IPS-18a (cell line): ENCODE data around the gene ZNF497.
A peak's percentile ranks its signal among the peaks of the same experiment; 100 is the strongest.
"Not testable (repeated sequence)": the region's sequence is repeated elsewhere in the genome, so short reads cannot be mapped to it uniquely, and the experiment has no call there.

Experiments used
- H3K27ac ChIP-seq: one replicate; pipeline ENCODE4 v1.5.1; 2013; ENCODE audit warnings: low read length
- H3K27me3 ChIP-seq: one replicate; pipeline ENCODE4 v1.6.1; 2013; ENCODE audit warnings: mild to moderate bottlenecking, low read length; ENCODE audit not compliant: control insufficient read depth, insufficient read depth
- H3K36me3 ChIP-seq: one replicate; pipeline ENCODE4 v1.6.1; 2013; ENCODE audit warnings: low read depth, low read length; ENCODE audit not compliant: control insufficient read depth
- H3K4me1 ChIP-seq: one replicate; pipeline ENCODE4 v1.6.1; 2013; ENCODE audit warnings: low read depth, low read length; ENCODE audit not compliant: control insufficient read depth
- H3K4me3 ChIP-seq: one replicate; pipeline ENCODE4 v1.5.1; 2013; ENCODE audit warnings: low read length
- H3K9ac ChIP-seq: one replicate; pipeline ENCODE4 v1.6.1; 2013; ENCODE audit warnings: mild to moderate bottlenecking, low read length, moderate library complexity
- H3K9me3 ChIP-seq: one replicate; pipeline ENCODE4 v1.6.1; 2013; ENCODE audit warnings: low read depth, low read length; ENCODE audit not compliant: control insufficient read depth

Gene ZNF497

DNA sequence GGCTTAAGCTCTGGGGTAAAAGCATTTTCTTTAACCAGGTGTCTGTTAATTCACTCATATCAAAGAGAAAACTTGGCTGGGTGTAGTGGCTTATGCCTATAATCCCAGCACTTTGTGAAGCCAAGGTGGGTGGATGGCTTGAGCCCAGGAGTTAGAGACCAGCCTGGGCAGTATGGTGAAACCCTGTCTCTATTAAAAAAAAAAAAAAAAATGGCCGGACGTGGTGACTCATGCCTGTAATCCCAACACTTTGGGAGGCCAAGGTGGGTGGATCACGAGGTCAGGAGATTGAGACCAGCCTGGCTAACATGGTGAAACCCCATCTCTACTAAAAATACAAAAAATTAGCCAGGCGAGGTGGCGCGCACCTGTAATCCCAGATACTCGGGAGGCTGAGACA lies 14.2 kb upstream of the ZNF497 start:
- H3K4me3 ChIP-seq, H3K4me1 ChIP-seq: not testable (repeated sequence)

DNA sequence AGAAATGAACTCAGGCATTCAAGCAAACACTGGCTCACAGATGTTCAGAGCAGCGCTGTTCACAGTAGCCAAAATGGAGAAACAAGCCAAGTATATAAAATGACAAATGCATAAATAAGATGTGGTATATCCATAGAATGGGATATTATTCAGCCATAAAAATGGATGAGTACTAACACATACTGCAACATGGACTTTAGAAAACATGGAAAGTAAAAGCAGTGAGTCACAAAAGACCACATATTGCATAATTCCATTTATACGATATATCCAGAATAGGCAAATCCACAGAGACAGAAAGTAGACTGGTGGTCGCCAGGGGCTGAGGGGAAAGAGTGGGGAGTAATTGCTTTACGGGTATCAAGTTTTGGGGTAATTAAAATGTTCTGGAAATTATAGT lies 11.6 kb upstream of the ZNF497 start:
- Histone ChIP-seq H3K9me3 (no peaks in the 10 kb centered on the region), H3K4me3 (no peak overlapping the region), H3K27ac (no peak overlapping the region), H3K27me3 (no peaks in the 10 kb centered on the region), H3K36me3 (no peaks in the 10 kb centered on the region), H3K4me1 (no peaks in the 10 kb centered on the region), H3K9ac (no peak overlapping the region)

More for the DNA sequence above, 14.2 kb upstream of the ZNF497 start:
- not testable (repeated sequence) for H3K36me3 ChIP-seq, H3K27me3 ChIP-seq, H3K9ac ChIP-seq, H3K9me3 ChIP-seq, H3K27ac ChIP-seq

DNA sequence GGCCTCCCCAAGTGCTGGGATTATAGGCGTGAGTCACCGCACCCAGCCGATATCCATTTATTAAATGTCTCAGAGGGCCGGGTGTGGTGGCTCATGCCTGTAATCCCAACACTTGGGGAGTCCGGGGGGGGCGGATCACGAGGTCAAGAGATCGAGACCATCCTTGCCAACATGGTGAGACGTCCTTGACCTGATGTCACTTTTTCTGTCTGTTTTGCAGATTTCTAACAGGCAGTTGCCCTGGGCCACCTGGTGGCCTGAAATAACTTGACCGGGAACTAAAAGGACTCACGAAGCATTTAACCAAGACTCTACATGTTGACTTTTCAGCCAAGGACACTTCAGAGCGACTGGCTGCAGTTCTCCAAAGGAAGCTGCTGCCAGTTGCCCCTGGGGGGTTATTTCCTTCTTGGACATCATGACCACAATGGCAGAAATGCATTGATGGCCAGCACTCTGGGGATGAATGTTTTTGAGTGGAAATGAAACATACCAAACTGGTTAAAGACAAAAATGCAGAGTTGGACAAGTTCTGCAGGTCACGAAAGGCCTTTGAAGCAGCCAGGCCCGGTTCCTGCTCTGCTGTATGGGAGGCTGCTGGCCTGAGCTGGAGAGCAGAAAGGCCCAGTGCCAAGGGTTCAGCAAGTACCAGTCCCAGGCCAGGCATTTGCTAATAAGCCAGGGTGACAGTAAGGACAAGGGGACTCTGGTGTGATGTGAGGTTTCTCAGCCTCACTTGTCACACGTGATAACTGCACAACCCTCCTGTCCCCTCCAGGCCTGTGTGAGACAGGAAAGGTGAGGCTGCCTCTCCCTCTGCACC lies 10.0 kb upstream of the ZNF497 start:
- H3K9me3 ChIP-seq = no peaks in the 10 kb centered on the region
- no peak overlapping the region for H3K27ac ChIP-seq
- H3K4me1 ChIP-seq = no peaks in the 10 kb centered on the region
- H3K36me3 ChIP-seq = no peaks in the 10 kb centered on the region
- no peak overlapping the region for H3K9ac ChIP-seq
- no peaks in the 10 kb centered on the region for H3K27me3 ChIP-seq
- H3K4me3 ChIP-seq = no peak overlapping the region

DNA sequence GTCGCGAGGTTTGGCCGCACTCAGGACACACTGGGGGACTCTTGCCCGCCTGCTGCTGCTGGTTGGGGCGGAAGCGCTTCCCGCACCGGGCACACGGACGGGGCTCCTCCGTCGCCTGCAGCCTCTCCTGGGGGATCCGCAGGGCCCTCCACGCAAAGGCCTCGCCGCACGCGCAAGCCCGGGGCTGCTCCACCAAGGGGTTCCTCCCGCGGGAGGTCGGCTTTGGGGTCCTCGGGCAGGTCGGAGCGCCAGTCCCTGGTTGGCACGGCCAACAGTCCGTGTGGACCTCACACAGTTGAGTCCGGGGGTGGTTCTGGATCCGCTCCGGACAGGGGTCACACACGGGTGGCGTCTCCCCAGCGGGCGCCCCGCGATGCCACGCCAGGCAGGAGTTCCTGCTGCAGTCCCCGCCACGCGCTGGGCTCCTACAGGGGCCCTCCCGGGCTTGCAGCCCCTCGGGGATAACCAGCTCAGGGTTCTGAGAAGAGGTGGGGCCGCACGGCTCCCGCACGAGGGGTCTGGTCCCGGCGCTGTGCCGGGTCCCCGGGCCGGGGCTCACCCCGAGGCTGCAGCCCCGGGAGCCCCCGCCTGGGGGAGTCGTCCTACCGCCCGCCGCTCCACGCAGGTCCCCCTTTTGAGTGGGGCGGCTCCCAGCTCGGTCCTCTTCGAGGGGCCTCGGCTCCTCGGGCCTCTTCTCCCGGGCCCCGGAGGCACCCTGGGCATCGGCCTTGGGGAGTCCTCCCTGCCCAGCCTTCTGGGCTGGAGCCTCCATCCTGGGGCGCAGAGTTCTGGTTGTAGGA lies 6.2 kb upstream of the ZNF497 start:
- H3K27me3 ChIP-seq = no peaks in the 10 kb centered on the region
- no peaks in the 10 kb centered on the region for H3K9me3 ChIP-seq
- H3K4me1 ChIP-seq = no peaks in the 10 kb centered on the region
- H3K4me3 ChIP-seq = no peak overlapping the region
- no peaks in the 10 kb centered on the region for H3K36me3 ChIP-seq
- no peak overlapping the region for H3K27ac ChIP-seq
- no peak overlapping the region for H3K9ac ChIP-seq

DNA sequence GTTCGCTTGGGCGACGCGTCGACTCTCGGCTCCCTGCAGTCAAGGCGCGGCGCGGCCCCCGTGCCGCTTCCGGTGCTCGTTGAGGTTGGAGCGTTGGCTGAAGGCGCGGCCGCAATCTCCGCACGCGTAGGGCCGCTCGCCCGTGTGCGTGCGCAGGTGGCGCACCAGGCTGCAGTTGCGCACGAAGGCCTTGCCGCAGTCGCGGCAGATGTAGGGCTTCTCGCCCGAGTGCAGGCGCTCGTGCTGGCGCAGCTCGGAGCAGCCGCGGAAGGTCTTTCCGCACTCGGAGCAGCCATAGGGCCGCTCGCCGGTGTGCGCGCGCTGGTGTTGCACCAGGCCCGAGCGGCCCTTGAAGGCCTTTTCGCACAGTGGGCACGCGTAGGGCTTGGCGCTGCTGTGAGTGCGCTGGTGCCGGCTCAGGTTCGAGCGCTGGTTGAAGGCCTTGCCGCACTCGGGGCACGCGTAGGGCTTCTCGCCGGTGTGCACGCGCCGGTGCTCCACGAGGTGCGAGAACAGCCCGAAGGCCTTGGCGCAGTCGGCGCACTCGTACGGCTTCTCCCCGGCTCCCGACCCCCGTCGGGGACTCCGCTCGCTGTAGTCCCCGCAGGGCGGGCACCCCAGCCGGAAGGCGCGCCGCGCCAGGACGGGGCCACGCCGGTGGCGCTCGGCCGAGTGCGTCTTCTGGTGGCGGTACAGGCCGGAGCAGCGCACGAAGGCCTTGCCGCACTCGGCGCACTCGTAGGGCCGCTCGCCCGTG lies 5.3 kb upstream of the ZNF497 start:
- no peaks in the 10 kb centered on the region for H3K36me3 ChIP-seq
- no peak overlapping the region for H3K9ac ChIP-seq
- no peaks in the 10 kb centered on the region for H3K27me3 ChIP-seq
- no peak overlapping the region for H3K4me3 ChIP-seq
- no peak overlapping the region for H3K27ac ChIP-seq
- H3K9me3 ChIP-seq = no peaks in the 10 kb centered on the region
- no peaks in the 10 kb centered on the region for H3K4me1 ChIP-seq

DNA sequence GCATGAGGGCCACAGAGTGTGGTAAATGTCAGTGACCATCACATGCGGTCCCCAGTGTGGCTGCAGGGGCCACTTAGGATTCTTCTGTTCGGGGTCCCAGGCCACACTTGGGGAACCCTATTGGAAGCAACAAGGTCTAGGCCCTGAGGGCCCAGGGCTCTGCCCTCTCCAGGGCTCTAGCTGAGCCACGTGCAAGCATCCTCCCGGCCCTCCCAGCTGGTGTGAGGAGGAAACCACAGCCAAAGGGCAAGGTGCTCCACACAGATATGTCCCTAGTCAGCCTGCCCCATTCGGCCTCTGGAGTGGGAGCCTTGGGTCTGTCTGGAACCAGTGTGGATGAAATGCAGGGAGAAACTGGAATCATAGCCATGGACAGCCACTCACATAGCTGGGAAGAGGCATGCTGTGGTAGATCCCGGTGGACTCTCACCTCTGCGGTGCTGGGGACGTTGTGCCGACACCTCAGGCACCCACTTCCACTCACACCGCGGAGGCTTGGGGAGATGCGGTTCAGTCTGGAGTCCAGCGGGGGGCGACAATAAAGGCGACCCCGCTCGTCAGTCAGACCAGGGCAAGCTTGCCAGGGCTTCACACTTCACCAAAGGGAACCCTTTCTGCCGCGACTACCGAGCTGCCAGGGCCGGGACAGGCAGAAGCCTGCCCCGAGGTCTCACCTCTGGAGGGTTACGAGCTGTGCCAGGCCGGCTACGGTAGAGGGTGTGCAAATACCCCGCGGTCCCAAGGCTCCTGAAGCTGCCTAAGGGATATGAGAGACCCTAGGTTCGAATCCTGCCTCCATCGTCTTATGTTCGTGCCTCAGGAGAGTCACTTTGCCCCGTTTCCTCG lies 4.3 kb upstream of the ZNF497 start:
- H3K9me3 ChIP-seq = no peaks in the 10 kb centered on the region
- no peak overlapping the region for H3K9ac ChIP-seq
- no peaks in the 10 kb centered on the region for H3K4me1 ChIP-seq
- no peaks in the 10 kb centered on the region for H3K36me3 ChIP-seq
- H3K27me3 ChIP-seq = no peaks in the 10 kb centered on the region
- H3K4me3 ChIP-seq = no peak overlapping the region
- no peak overlapping the region for H3K27ac ChIP-seq

DNA sequence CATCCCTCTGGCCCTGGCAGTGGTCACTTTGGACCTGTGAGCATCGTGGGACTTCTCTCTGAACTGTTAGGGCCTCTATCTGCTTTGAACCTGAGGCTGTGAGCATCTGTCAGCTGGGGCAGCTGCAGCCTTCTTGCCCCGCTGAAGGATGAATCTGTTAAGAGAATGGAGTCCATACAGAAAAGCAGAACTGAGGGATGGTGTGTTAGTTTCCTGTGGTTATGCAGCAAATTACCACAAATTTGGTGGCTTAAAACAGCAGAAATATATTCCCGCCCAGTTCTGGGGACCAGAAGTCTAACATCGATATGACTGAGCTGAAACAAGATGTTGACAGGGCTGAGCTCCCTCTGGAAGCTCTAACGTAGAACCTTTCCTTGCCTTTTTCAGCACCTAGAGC lies 1.6 kb upstream of the ZNF497 start:
- H3K27ac ChIP-seq = no peak overlapping the region
- H3K27me3 ChIP-seq = no peaks in the 10 kb centered on the region
- H3K9me3 ChIP-seq = no peaks in the 10 kb centered on the region
- H3K36me3 ChIP-seq = no peaks in the 10 kb centered on the region
- H3K4me3 ChIP-seq = no peak overlapping the region
- no peak overlapping the region for H3K9ac ChIP-seq
- H3K4me1 ChIP-seq = peaks cover 7% of the 10 kb centered on the region

DNA sequence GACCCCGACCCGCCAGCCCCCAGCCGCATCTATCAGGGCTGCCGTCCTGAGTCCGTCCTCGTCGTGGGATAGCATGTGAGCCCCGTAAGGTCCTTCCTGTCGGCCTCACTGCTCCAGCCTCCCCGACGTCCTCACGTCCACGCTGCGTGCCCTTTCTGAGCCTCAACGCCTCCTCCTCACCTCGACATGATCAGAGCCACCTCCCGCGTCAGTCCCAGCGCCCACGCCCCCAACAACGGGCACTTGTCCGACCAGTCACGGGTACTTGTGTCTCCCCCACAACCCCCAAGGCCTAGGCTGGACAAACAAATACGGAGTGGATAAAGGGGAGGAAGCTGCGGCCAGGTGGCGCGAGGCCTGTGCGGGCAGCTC lies 665 bp downstream of the ZNF497 start:
- peak overlapping the region; percentile 97 for H3K27ac ChIP-seq
- H3K4me1 ChIP-seq = peaks cover 7% of the 10 kb centered on the region
- H3K36me3 ChIP-seq = no peaks in the 10 kb centered on the region
- H3K27me3 ChIP-seq = no peaks in the 10 kb centered on the region
- H3K4me3 ChIP-seq = peak overlapping the region; percentile 99
- H3K9me3 ChIP-seq = no peaks in the 10 kb centered on the region
- H3K9ac ChIP-seq = peak overlapping the region; percentile 97

DNA sequence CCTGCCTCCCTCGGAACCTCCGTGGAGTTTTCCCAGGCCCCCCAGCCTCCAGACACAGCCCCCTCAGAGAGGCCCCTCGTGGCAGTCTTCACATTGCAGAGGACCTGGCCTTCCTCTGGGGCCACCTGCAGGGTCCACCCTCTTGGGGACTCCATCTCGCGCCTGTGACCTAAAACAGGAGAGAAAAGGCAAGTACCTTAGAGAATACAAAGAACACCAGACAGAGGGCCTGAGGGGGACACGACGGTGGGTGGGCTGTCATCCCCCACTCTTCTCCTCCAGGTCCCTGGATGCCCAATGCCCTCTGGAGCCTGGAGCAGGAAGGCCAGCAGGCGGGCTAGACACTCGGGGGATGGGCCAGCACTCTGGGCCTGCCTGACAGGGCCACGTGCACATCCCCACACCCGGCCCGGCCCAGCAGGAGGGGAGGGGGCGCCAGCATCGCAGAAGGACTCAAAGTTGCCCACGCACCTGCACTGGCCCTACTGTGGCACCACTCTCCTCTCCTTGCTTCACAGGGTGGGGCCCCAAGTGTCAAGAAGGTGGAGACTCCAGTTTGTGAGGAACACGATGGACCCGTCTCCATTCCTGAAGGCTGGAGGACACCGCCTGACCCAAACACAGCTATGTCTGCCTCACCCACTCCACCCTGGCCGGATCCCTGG lies 4.9 kb downstream of the ZNF497 start:
- no peak overlapping the region for H3K9ac ChIP-seq
- H3K4me3 ChIP-seq = no peak overlapping the region
- no peaks in the 10 kb centered on the region for H3K27me3 ChIP-seq
- no peak overlapping the region for H3K27ac ChIP-seq
- peaks cover 7% of the 10 kb centered on the region for H3K4me1 ChIP-seq
- no peaks in the 10 kb centered on the region for H3K36me3 ChIP-seq
- H3K9me3 ChIP-seq = no peaks in the 10 kb centered on the region

DNA sequence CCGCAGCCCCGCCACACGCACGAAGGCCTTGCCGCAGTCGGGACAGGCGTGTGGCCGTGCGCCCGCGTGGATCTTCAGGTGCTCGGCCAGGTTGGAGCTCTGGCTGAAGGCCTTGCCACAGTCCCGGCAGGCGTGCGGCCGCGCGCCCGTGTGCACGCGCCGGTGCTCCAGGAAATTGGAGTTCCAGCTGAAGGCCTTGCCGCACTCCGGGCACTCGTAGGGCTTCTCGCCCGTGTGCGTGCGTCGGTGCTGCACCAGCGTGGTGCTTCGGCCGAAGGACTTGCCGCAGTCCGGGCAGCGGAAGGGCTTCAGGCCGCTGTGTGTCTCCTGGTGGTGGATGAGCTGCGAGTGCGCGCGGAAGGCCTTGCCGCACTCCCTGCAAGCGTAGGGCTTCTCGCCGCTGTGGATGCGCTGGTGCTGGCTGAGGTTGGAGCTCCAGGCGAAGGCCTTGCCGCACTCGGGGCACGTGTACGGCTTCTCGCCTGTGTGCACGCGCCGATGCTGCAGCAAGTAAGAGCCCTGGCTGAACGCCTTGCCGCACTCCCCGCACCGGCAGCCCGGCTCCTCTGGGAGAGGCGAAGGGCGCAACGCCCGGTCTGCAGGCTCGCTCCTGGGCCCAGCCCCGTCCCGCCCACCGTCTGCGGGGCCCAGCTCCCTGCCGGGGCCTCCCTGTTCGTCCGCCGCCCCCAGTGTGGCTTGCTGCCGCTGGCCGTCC lies 5.6 kb downstream of the ZNF497 start:
- Histone ChIP-seq H3K27me3 (no peaks in the 10 kb centered on the region), H3K4me1 (peaks cover 7% of the 10 kb centered on the region), H3K9ac (no peak overlapping the region), H3K9me3 (no peaks in the 10 kb centered on the region), H3K27ac (no peak overlapping the region), H3K4me3 (no peak overlapping the region), H3K36me3 (no peaks in the 10 kb centered on the region)
